A549 (cell line): Measurements from ENCODE around the gene GGTLC3. TPM values are rescaled to one million over a fixed set of nuclear protein-coding genes. Genes with fewer than 3 reads are reported as not detected.
A peak's percentile ranks its signal among the peaks of the same experiment; 100 is the strongest.
"Not testable (repeated sequence)": the region's sequence is repeated elsewhere in the genome, so short reads cannot be mapped to it uniquely, and the experiment has no call there.

Experiments used
- ATAC-seq, 2 experiments: fragments of 200-7000 bp in 1 of 2; fragments of >200 bp in 1 of 2; cut with Nextera tagmentation in 1 of 2; cut with Tn5 transposase in 1 of 2; 3 replicates each; pipeline versions ENCODE4 v1.8.0 to v1.9.1; 2018 to 2020; ENCODE audit warnings: mild to moderate bottlenecking in 1 of 2, moderate library complexity in 1 of 2
- CTCF ChIA-PET: fragments of 300-600 bp; sonication (Branson Sonifier 250); formaldehyde crosslinking; extraction: SDS; loops from one replicate; lab custom pipeline; 2021; ENCODE audit warnings: antibody characterized with exemption, inconsistent platforms; lab: Yijun Ruan, JAX
- POLR2A ChIA-PET: fragments of 350-600 bp; formaldehyde crosslinking; extraction: SDS; loops from one replicate; lab custom pipeline; 2021; ENCODE audit warnings: antibody characterized with exemption, inconsistent platforms; lab: Yijun Ruan, JAX
- DNase-seq, 2 experiments: peaks; one replicate each; pipeline versions ENCODE4 v3.0.0 to v3.0.0-alpha.2; 2011 to 2016; ENCODE audit warnings: low read depth in 1 of 2, low spot score in 1 of 2
- FAIRE-seq: peaks from 2 replicates; lab custom pipeline; 2011; peaks lifted over from hg19 to GRCh38; lab: Jason Lieb, UNC
- H3K27ac ChIP-seq, 2 experiments: fragments of >200 bp; sonication (Bioruptor Twin); formaldehyde crosslinking; 3 replicates each; pipeline ENCODE4 v1.5.1; 2016 to 2017
- H3K4me1 ChIP-seq: fragments of >200 bp; sonication (Bioruptor Twin); formaldehyde crosslinking; 3 replicates; pipeline ENCODE4 v1.6.1; 2016
- H3K4me2 ChIP-seq: fragments of >200 bp; sonication (Bioruptor Twin); formaldehyde crosslinking; 3 replicates; pipeline ENCODE4 v1.6.1; 2016
- H3K4me3 ChIP-seq: fragments of >200 bp; sonication (Bioruptor Twin); formaldehyde crosslinking; 3 replicates; pipeline ENCODE4 v1.5.1; 2016
- H3K9me3 ChIP-seq: fragments of >200 bp; sonication (Bioruptor Twin); formaldehyde crosslinking; 3 replicates; pipeline ENCODE4 v1.6.1; 2016
- WGBS: methylation state at CpG from one replicate; pipeline ENCODE4 v1.1.6; 2017; ENCODE audit errors: missing lambda C conversion rate; 5-methylcytosine and 5-hydroxymethylcytosine counted together
- polyA minus RNA-seq: library from RNA; depleted of rRNA, polyadenylated mRNA; stranded (reverse); fragments of >200 nt; gene quantifications from 2 replicates; pipeline ENCODE4 v1.2.3, GENCODE V29; 2011; rRNA and poly(A)+ RNA removed
- polyA plus RNA-seq, 4 experiments: library from polyadenylated mRNA; depleted of rRNA in 3 of 4; stranded (reverse); fragments of >200 nt; fragmentation: RNase III in 1 of 4; extraction: RNeasy Plus Mini Kit Qiagen cat#74134 plus additional on column Dnase treatment in 1 of 4; gene quantifications; 2 replicates in 3 of 4; 3 replicates in 1 of 4; pipeline ENCODE4 v1.2.3, GENCODE V29; 2011 to 2017

The GGTLC3 gene
- polyA plus RNA-seq (2011; rRNA removed) = not detected in 2 replicates
- not detected in 2 replicates for polyA plus RNA-seq (2012; cell fraction: cytosol; rRNA removed)
- polyA plus RNA-seq (2012; cell fraction: nucleus; rRNA removed) = not detected in 2 replicates
- polyA plus RNA-seq (2017; fragmentation: RNase III; extraction: RNeasy Plus Mini Kit Qiagen cat#74134 plus additional on column Dnase treatment) = not detected in 3 replicates
- not detected in 2 replicates for polyA minus RNA-seq

GRCh38 chr22:18518061-18518460 is at the start of gene GGTLC3:
TSS of gene GGTLC3 (minus strand) at chr22:18518161. CDS start at chr22:18517897, 264 bp downstream.
- H3K27ac ChIP-seq, ATAC-seq, H3K4me2 ChIP-seq, H3K4me3 ChIP-seq, POLR2A ChIA-PET, CTCF ChIA-PET, FAIRE-seq, DNase-seq, H3K9me3 ChIP-seq, H3K4me1 ChIP-seq: not testable (repeated sequence)
- WGBS = no CpG with 5 or more reads among the region's 5 CpGs

- POLR2A ChIA-PET, FAIRE-seq, DNase-seq, CTCF ChIA-PET, H3K4me1 ChIP-seq, H3K4me3 ChIP-seq, H3K4me2 ChIP-seq, H3K27ac ChIP-seq, H3K9me3 ChIP-seq, ATAC-seq: not testable (repeated sequence)
- WGBS = no CpG with 5 or more reads among the region's 16 CpGs
These were observed 42.4 kb upstream of the GGTLC3 start for GRCh38 chr22:18560099-18560974.

- POLR2A ChIA-PET, H3K4me1 ChIP-seq, H3K9me3 ChIP-seq, H3K4me3 ChIP-seq, DNase-seq, H3K4me2 ChIP-seq, FAIRE-seq, CTCF ChIA-PET, H3K27ac ChIP-seq: not testable (repeated sequence)
- WGBS = no CpG with 5 or more reads among the region's 6 CpGs
- peak; percentile 46 to 75; a peak in 5 of 6 replicates for ATAC-seq
These were observed 41.0 kb upstream of the GGTLC3 start for GRCh38 chr22:18558939-18559338.

GRCh38 chr22:18558516-18558915 is 40.6 kb upstream of the GGTLC3 start:
- H3K4me1 ChIP-seq, H3K27ac ChIP-seq, POLR2A ChIA-PET, CTCF ChIA-PET, FAIRE-seq, H3K4me2 ChIP-seq, DNase-seq, H3K4me3 ChIP-seq, H3K9me3 ChIP-seq: not testable (repeated sequence)
- ATAC-seq = peak; percentile 70 to 91
- no CpG with 5 or more reads among the region's 4 CpGs for WGBS

- FAIRE-seq, H3K4me1 ChIP-seq, H3K4me2 ChIP-seq, H3K27ac ChIP-seq, POLR2A ChIA-PET, H3K4me3 ChIP-seq, H3K9me3 ChIP-seq, DNase-seq, CTCF ChIA-PET: not testable (repeated sequence)
- WGBS = no CpG with 5 or more reads among the region's 22 CpGs
- ATAC-seq = peak; percentile 37 to 47; a peak in 5 of 6 replicates
These were observed 36.6 kb upstream of the GGTLC3 start for GRCh38 chr22:18554280-18555256.

GRCh38 chr22:18552839-18553597 is 35.1 kb upstream of the GGTLC3 start:
- H3K4me1 ChIP-seq, POLR2A ChIA-PET, H3K27ac ChIP-seq, DNase-seq, FAIRE-seq, CTCF ChIA-PET, H3K4me3 ChIP-seq, ATAC-seq, H3K4me2 ChIP-seq, H3K9me3 ChIP-seq: not testable (repeated sequence)
- WGBS = no CpG with 5 or more reads among the region's 19 CpGs

GRCh38 chr22:18551046-18551445 is 33.1 kb upstream of the GGTLC3 start:
- CTCF ChIA-PET, H3K9me3 ChIP-seq, ATAC-seq, DNase-seq, POLR2A ChIA-PET, H3K4me2 ChIP-seq, H3K4me1 ChIP-seq, FAIRE-seq, H3K27ac ChIP-seq, H3K4me3 ChIP-seq: not testable (repeated sequence)
- WGBS = no CpG with 5 or more reads among the region's 7 CpGs

GRCh38 chr22:18549458-18550179 is 31.7 kb upstream of the GGTLC3 start:
- H3K4me3 ChIP-seq, H3K4me2 ChIP-seq, H3K4me1 ChIP-seq, CTCF ChIA-PET, ATAC-seq, FAIRE-seq, POLR2A ChIA-PET, H3K27ac ChIP-seq, H3K9me3 ChIP-seq, DNase-seq: not testable (repeated sequence)
- WGBS = no CpG with 5 or more reads among the region's 13 CpGs

- DNase-seq, H3K4me2 ChIP-seq, H3K27ac ChIP-seq, CTCF ChIA-PET, ATAC-seq, H3K4me3 ChIP-seq, H3K4me1 ChIP-seq, POLR2A ChIA-PET, FAIRE-seq, H3K9me3 ChIP-seq: not testable (repeated sequence)
- no CpG with 5 or more reads among the region's 13 CpGs for WGBS
These were observed 26.7 kb upstream of the GGTLC3 start for GRCh38 chr22:18544615-18545014.
